ENCODE data around the gene SBNO2. TPM values are rescaled to one million over a fixed set of nuclear protein-coding genes. Genes with fewer than 3 reads are reported as not detected.

SBNO2 gene
- total RNA-seq, 4 donors from 2014 or later, result 13.4 to 51.2 (median 19.1) TPM

DNA sequence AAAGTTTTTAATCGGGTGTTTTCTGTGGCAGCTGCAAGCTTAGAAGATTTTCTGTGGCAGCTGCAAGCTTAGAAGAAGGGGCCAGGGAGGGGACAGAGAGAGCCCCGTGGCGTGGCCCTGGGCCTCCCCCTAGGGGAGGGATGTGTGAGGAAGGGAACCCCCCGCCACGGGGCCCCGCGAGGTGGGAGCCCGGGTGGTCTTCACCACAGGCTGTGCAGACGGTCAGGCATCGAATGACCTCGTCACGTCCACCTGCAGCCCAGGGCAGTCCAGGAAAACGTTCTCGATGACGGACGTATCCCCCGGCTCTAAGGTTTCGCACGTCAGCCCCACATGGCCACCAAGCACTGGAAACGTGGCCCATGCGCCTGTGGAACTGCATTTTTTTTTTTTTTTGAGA lies 87.5 kb downstream of the SBNO2 start:
- TF ChIP-seq, protein P1, sequence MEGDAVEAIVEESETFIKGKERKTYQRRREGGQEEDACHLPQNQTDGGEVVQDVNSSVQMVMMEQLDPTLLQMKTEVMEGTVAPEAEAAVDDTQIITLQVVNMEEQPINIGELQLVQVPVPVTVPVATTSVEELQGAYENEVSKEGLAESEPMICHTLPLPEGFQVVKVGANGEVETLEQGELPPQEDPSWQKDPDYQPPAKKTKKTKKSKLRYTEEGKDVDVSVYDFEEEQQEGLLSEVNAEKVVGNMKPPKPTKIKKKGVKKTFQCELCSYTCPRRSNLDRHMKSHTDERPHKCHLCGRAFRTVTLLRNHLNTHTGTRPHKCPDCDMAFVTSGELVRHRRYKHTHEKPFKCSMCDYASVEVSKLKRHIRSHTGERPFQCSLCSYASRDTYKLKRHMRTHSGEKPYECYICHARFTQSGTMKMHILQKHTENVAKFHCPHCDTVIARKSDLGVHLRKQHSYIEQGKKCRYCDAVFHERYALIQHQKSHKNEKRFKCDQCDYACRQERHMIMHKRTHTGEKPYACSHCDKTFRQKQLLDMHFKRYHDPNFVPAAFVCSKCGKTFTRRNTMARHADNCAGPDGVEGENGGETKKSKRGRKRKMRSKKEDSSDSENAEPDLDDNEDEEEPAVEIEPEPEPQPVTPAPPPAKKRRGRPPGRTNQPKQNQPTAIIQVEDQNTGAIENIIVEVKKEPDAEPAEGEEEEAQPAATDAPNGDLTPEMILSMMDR (IDR thresholded peaks at IDR 0.05; ENCODE audit: low read depth), result no peak

GRCh38 chr19:1085676-1086442 lies 88.2 kb downstream of the SBNO2 start:
- TF ChIP-seq, protein P1 (IDR thresholded peaks at IDR 0.05; ENCODE audit: low read depth), result no peak

- TF ChIP-seq, protein P1 (IDR thresholded peaks at IDR 0.05; ENCODE audit: low read depth), result no peak
These were observed 88.9 kb downstream of the SBNO2 start for GRCh38 chr19:1085053-1085658.

DNA sequence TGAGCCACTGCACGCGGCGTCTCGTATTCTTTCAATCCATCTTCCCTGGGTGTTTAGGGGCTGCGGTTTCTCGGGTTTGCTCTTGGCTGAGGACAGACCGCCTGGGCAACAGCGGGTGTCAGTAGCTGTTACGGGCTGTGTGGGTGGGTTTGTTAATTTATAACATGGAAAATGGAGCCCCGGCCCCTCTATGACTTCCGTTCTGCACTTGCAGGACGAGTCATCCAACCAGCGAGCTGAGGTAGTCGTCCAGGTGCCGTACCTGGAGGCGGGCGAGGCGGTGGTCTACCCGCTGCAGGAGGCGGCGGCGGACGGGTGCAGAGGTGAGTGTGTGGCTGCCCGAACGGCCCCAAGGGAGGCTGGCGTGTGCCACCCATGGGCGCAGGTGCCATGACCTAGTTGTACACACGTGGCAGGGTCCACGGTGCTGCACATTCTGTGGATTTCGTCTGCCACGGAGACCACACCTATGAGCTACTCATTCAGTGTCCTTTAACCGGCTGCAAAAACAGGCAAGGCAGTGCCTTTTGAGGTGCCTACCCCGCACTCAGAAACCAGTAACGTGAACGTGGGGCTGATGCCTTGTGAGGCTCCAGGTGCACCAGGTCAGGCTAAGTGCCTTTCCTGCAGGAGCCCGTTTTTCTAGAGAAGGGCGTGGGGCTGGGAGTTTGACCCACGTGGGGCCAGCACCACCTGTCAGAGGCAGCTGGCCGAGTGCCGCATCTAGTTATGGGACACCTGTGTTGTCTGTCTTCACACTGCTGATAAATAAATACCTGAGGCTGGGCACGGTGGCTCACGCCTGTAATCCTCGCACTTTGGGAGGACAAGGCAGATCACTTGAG lies 89.8 kb downstream of the SBNO2 start:
- TF ChIP-seq, protein P1 (IDR thresholded peaks at IDR 0.05; ENCODE audit: low read depth), result no peak

DNA sequence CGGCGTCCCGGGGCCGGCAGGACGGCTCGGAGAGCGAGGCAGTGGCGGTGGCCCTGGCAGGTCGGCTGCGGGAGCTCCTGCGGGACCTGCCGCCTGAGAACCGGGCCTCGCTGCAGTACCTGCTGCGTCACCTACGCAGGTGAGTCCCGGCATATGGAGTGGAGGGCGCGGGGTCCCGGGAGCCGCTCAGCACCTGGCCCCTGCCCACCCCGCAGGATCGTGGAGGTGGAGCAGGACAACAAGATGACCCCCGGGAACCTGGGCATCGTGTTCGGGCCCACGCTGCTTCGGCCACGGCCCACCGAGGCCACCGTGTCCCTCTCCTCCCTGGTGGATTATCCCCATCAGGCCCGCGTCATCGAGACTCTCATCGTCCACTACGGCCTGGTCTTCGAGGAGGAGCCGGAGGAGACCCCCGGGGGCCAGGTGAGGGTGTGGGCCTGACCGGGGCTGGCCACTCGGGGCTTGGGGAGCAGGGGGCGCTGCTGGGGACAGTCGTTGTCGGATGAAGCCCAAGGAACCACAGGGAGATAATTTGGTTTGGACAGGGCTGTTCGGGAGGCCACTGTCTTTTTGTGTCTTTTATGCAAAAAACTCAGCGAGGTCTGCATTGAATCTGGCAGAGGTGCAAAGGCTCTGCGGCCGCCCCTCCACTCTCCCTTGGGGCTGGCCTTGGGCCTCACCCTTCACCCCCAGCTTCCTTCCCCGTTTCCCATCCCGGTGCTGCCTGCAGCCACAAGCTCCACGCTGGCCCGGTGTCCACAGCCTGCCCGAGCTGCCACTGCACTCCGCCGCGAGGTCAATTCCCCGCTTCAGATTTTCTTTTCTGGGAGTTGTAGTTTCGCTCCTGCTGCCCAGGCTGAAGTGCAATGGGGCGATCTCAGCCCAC lies 90.9 kb downstream of the SBNO2 start:
- TF ChIP-seq, protein P1 (IDR thresholded peaks at IDR 0.05; ENCODE audit: low read depth), result no peak

GRCh38 chr19:1082165-1082927 lies 91.7 kb downstream of the SBNO2 start:
- TF ChIP-seq, protein P1 (IDR thresholded peaks at IDR 0.05; ENCODE audit: low read depth), result no peak

Data from subcutaneous adipose tissue (tissue), 4 donors.